K562 (cell line): ENCODE measurements around the gene CPNE8. TPM values are rescaled to one million over a fixed set of nuclear protein-coding genes. Genes with fewer than 3 reads are reported as not detected.

Experiments
- ATAC-seq: fragments of 200-7000 bp; cut with Tn5 transposase; 3 replicates; pipeline ENCODE4 v1.9.1; 2020; ENCODE audit warnings: moderate library complexity
- BruUV-seq: library from RNA; stranded (reverse); fragments of 400-500 nt; replicated peaks from 2 replicates; lab custom pipeline; 2021; lab: Mats Ljungman, UMichigan
- CTCF ChIA-PET: fragments of 300-600 bp; formaldehyde crosslinking; extraction: SDS; loops from one replicate; lab custom pipeline; 2021; ENCODE audit warnings: low intra/inter-chr PET ratio; lab: Yijun Ruan, JAX
- POLR2A ChIA-PET: fragments of 300-600, 350-650 bp; sonication (Branson Sonifier 250); formaldehyde crosslinking; extraction: SDS; loops from one replicate; lab custom pipeline; 2021; ENCODE audit warnings: antibody characterized with exemption, inconsistent platforms; lab: Yijun Ruan, JAX
- DNase-seq, 4 experiments: peaks; one replicate each; pipeline versions ENCODE4 v3.0.0 to v3.0.0-alpha.2; 2011 to 2018; ENCODE audit warnings: low spot score in 3 of 4, mixed read lengths in 3 of 4; ENCODE audit errors: extremely low read depth in 1 of 4
- FAIRE-seq: peaks from 2 replicates; lab custom pipeline; 2011; peaks lifted over from hg19 to GRCh38; lab: Jason Lieb, UNC
- H2AFZ ChIP-seq: 2 replicates; pipeline ENCODE4 v1.6.0; 2011; ENCODE audit warnings: low read depth, low read length, control low read depth, inconsistent platforms
- H3K27ac ChIP-seq: fragments of 200-600 bp; 3 replicates; pipeline ENCODE4 v1.8.0; 2011; ENCODE audit warnings: low read depth, mild to moderate bottlenecking, control low read depth, inconsistent platforms, low read length, moderate library complexity, mixed read lengths; ENCODE audit errors: extremely low read depth
- H3K27me3 ChIP-seq, 2 experiments: fragments of 300-600 bp in 1 of 2; 2 replicates in 1 of 2; 3 replicates in 1 of 2; pipeline versions ENCODE4 v1.6.0 to v1.8.0; 2011; ENCODE audit warnings: inconsistent platforms in 2 of 2, low read length in 2 of 2, mild to moderate bottlenecking in 1 of 2, mixed read lengths in 1 of 2, moderate library complexity in 1 of 2; ENCODE audit not compliant: control insufficient read depth in 2 of 2, insufficient read depth in 2 of 2
- H3K36me3 ChIP-seq: fragments of 300-600 bp; 3 replicates; pipeline ENCODE4 v1.8.0; 2011; ENCODE audit warnings: mild to moderate bottlenecking, low read length, inconsistent platforms; ENCODE audit not compliant: control insufficient read depth, insufficient read depth
- H3K4me1 ChIP-seq, 2 experiments: fragments of 200-600 bp in 1 of 2; replicated peaks in 1 of 2; 2 replicates in 1 of 2; 3 replicates in 1 of 2; pipeline versions ENCODE4 v1.5.1 to v1.8.0; 2011; ENCODE audit warnings: inconsistent platforms in 2 of 2, low read length in 2 of 2, mild to moderate bottlenecking in 1 of 2, mixed read lengths in 1 of 2, moderate library complexity in 1 of 2; ENCODE audit not compliant: control insufficient read depth in 2 of 2, insufficient read depth in 2 of 2
- H3K4me2 ChIP-seq: 2 replicates; pipeline ENCODE4 v1.6.1; 2011; ENCODE audit warnings: low read length, control low read depth, inconsistent platforms, mixed read lengths; ENCODE audit not compliant: insufficient read depth
- H3K4me3 ChIP-seq: fragments of 200-600 bp; sonication (generic), shearing (Covaris generic); 2 replicates; pipeline ENCODE4 v1.5.1; 2016; ENCODE audit warnings: control low read depth, inconsistent platforms
- H3K79me2 ChIP-seq: fragments of 200-600 bp; 3 replicates; pipeline ENCODE4 v1.8.0; 2011; ENCODE audit warnings: low read length, inconsistent platforms; ENCODE audit not compliant: control insufficient read depth, insufficient read depth
- H3K9ac ChIP-seq, 2 experiments: 2 replicates each; pipeline versions ENCODE4 v1.6.0 to v1.6.1; 2011; ENCODE audit warnings: low read depth in 2 of 2, low read length in 2 of 2, control low read depth in 1 of 2, inconsistent platforms in 1 of 2, mild to moderate bottlenecking in 1 of 2, mixed read lengths in 1 of 2; ENCODE audit not compliant: insufficient read depth in 1 of 2
- H3K9me1 ChIP-seq: one replicate; pipeline ENCODE4 v1.6.0; 2011; ENCODE audit warnings: inconsistent platforms, mild to moderate bottlenecking, low read length, moderate library complexity; ENCODE audit not compliant: control insufficient read depth, insufficient read depth
- H3K9me3 ChIP-seq: replicated peaks from 2 replicates; pipeline ENCODE4 v1.5.1; 2011; ENCODE audit warnings: low read depth, low read length, inconsistent platforms; ENCODE audit not compliant: control insufficient read depth, insufficient read depth
- H4K20me1 ChIP-seq: replicated peaks from 2 replicates; pipeline ENCODE4 v1.6.1; 2011; ENCODE audit warnings: low read length, inconsistent platforms, mixed read lengths; ENCODE audit not compliant: control insufficient read depth, insufficient read depth
- ARID2 ChIP-seq: fragments of 450-650 bp; IDR thresholded peaks from 2 replicates; pipeline ENCODE4 v1.6.1; 2017; ENCODE audit warnings: antibody characterized with exemption, mild to moderate bottlenecking
- E2F6 ChIP-seq, 2 experiments: IDR thresholded peaks; 2 replicates each; pipeline ENCODE4 v1.6.1; 2011; ENCODE audit warnings: borderline replicate concordance in 1 of 2, control low read depth in 1 of 2, low read depth in 1 of 2, low read length in 1 of 2, mild to moderate bottlenecking in 1 of 2, mixed read lengths in 1 of 2, moderate library complexity in 1 of 2; ENCODE audit not compliant: insufficient read depth in 1 of 2, insufficient read length in 1 of 2, poor library complexity in 1 of 2, severe bottlenecking in 1 of 2; ENCODE audit errors: extremely low read depth in 1 of 2
- GMEB1 ChIP-seq: fragments of 250-450 bp; sonication (Bioruptor Pico); IDR thresholded peaks from 2 replicates; pipeline ENCODE4 v1.4.0; 2020; ENCODE audit warnings: mild to moderate bottlenecking
- HDAC2 ChIP-seq: fragments of 450-650 bp; IDR thresholded peaks from 2 replicates; pipeline ENCODE4 v1.6.1; 2016; ENCODE audit warnings: mild to moderate bottlenecking
- HNRNPLL ChIP-seq: fragments of 200-400 bp; formaldehyde crosslinking; IDR thresholded peaks from 2 replicates; pipeline ENCODE4 v1.6.1; 2017; ENCODE audit warnings: low read length, low read depth, mild to moderate bottlenecking; ENCODE audit not compliant: poor library complexity, severe bottlenecking
- L3MBTL2 ChIP-seq: fragments of 450-650 bp; IDR thresholded peaks from 2 replicates; pipeline ENCODE4 v1.6.1; 2016; ENCODE audit warnings: mild to moderate bottlenecking, moderate library complexity
- THRAP3 ChIP-seq: fragments of 450-650 bp; IDR thresholded peaks from 2 replicates; pipeline ENCODE4 v1.6.1; 2016; ENCODE audit warnings: mild to moderate bottlenecking, inconsistent platforms, borderline replicate concordance
- ZNF133 ChIP-seq: fragments of 250-450 bp; sonication (Bioruptor Pico); IDR thresholded peaks from 2 replicates; pipeline ENCODE4 v1.4.0; 2020; ENCODE audit warnings: mild to moderate bottlenecking
- ZNF764 ChIP-seq: fragments of 250-450 bp; sonication (Bioruptor Pico); IDR thresholded peaks from 2 replicates; pipeline ENCODE4 v1.4.0; 2020; ENCODE audit warnings: low read depth, mild to moderate bottlenecking, moderate library complexity
- WGBS: fragments of 100-300 bp; shearing (Covaris generic); methylation state at CpG from one replicate; pipeline ENCODE4 v1.1.6; 2016; ENCODE audit warnings: low coverage, mixed read lengths; ENCODE audit not compliant: insufficient coverage; ENCODE audit errors: missing lambda C conversion rate; 5-methylcytosine and 5-hydroxymethylcytosine counted together
- in situ Hi-C: fragments of 300-500 bp; cut with MboI; formaldehyde crosslinking; loops from 4 replicates; pipeline ENCODE4 v1.15.0; 2018; ENCODE audit warnings: inconsistent platforms, mixed read lengths
- intact Hi-C: fragments of 100-400 bp; cut with micrococcal nuclease; formaldehyde crosslinking; loops from 2 replicates; pipeline ENCODE4 v1.14.2; 2022
- polyA plus RNA-seq, 8 experiments: library from polyadenylated mRNA; depleted of rRNA in 4 of 8; stranded (reverse) in 5 of 8; unstranded in 3 of 8; fragments of >200 nt; fragmentation: Nextera tagmentation in 2 of 8; fragmentation: Illumina TruSeq in 1 of 8; extraction: Ambion mirVana in 2 of 8; extraction: Trizol in 1 of 8; gene quantifications; 2 replicates each; pipeline versions ENCODE4 v1.2.1 to v1.2.3, GENCODE V29; 2011 to 2014; ENCODE audit warnings: inconsistent platforms in 1 of 8, missing spikeins in 1 of 8
- total RNA-seq, 7 experiments: library from RNA; depleted of rRNA in 6 of 7; stranded (reverse); fragments of >200 nt in 6 of 7; fragmentation: Illumina TruSeq in 2 of 7; extraction: Trizol in 2 of 7; gene quantifications; 2 replicates each; pipeline versions ENCODE4 v1.2.1 to v1.2.3, GENCODE V29; 2011 to 2021; ENCODE audit warnings: low replicate concordance in 1 of 7

Gene CPNE8
- total and polyA plus RNA-seq, 9 of the 15 experiments (the other 6 are each of a cell fraction or from before 2014, with no cell fraction given), result 2.4 to 7.0 (median 4.2) TPM

GRCh38 chr12:38907201-38907923, 2.0 kb upstream of the CPNE8 start:
- DNase-seq (no peak), FAIRE-seq (no peak), ATAC-seq (no peak)
- Histone ChIP-seq H3K36me3 (no peaks in the 10 kb centered on the region; the same call in 2 of the 3 replicates), H4K20me1 (no peaks in the 10 kb centered on the region), H3K4me2 (0 out of 2 replicates have a peak overlapping the region, but pooled peaks have one; percentile 81), H3K27me3 (no peaks in the 10 kb centered on the region), H2AFZ (peak overlapping the region; percentile 80; the same call in 1 of the 2 replicates), H3K27ac (no peak overlapping the region), H3K79me2 (peaks cover 8% of the 10 kb centered on the region; the same call in 2 of the 3 replicates), H3K9ac (no peak overlapping the region), H3K4me1 (peaks cover 0 to 17% of the 10 kb centered on the region in 2 experiments; a peak in 3 of 5 replicates), H3K4me3 (peak overlapping the region; percentile 58; the same call in 1 of the 2 replicates), H3K9me3 (no peaks in the 10 kb centered on the region), H3K9me1 (no peaks in the 10 kb centered on the region)
- no TSS peak for BruUV-seq
- in situ Hi-C loops, result no loop called here
- intact Hi-C loops, result loop anchor here (10.0 kb wide), 1 partner anchor 367 kb away; no protein-coding TSS in a partner anchor
- no peak for TF ChIP-seq E2F6 (IDR thresholded peaks at IDR 0.05; ENCODE audit: borderline replicate concordance in 1 of 2, extremely low read depth in 1 of 2, insufficient read depth in 1 of 2, insufficient read length in 1 of 2, low read depth in 1 of 2, low read length in 1 of 2, poor library complexity in 1 of 2, severe bottlenecking in 1 of 2)
- TF ChIP-seq ZNF133 (CRISPR knock-in tag), result no peak
- TF ChIP-seq THRAP3, result no peak
- no peak for TF ChIP-seq GMEB1
- TF ChIP-seq L3MBTL2, result no peak
- no peak for TF ChIP-seq ARID2
- no peak for TF ChIP-seq HNRNPLL
- TF ChIP-seq HDAC2, result no peak
- TF ChIP-seq ZNF764 (CRISPR knock-in tag), result no peak
- 19% methylated on average over 6 of the region's 6 CpGs for WGBS
- ChIA-PET POLR2A (interaction anchor here (0.6 to 0.7 kb wide), 2 partner anchors 242 to 294 kb away, joined by 3 read pairs; no protein-coding TSS in a partner anchor), CTCF (interaction anchor here (1.3 kb wide), 1 partner anchor 366 kb away, joined by 8 read pairs; no protein-coding TSS in a partner anchor)
